ENCODE data around the gene CNOT4.
A peak's percentile ranks its signal among the peaks of the same experiment; 100 is the strongest.

CNOT4 gene

DNA sequence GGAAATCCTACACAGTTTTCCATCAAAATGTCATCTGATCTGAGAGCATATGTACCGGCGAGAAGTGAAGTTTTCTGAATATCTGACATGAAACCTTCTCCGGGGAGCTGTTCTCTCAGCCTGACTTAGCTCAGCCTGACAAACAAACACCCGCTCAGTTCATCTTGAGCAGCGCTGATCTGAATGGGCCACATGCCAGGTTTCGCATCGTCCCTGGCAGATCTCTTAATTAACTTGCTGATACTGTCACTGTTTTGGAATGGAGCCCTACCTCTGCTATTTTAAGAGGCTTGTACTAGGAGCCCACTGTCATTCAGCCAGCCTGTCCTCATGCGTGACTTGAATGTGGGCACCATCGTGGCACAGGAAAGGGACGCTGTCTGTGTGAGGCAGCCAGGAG, 167.0 kb downstream of the CNOT4 start:
- Mint-ChIP-seq H3K4me1 (no peaks in the 10 kb centered on the region), H3K4me3 (no peak overlapping the region), H3K27me3 (no peaks in the 10 kb centered on the region), H3K27ac (no peak overlapping the region), H3K36me3 (no peaks in the 10 kb centered on the region), H3K9me3 (no peaks in the 10 kb centered on the region)
- no peak for ATAC-seq (replicated peaks)
- no peak for DNase-seq

DNA sequence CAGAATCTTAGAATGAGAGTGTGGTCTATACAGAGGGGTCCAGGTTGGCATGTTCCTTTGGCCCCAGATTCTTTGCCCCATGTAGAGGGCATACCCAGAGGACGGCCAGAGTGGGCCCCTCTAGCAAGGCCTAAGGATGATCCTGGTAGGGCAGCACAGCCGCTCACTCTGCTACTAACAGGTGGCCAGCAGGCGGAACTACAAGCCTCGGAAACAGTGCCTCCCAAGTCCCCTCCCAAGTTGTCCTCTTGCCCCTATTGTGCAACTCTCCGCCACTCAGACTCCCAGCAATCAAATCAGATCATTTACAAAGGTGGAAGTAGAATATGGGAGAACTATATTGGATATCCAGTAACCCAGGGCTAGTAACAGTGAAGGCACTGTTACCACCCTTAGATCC, 168.9 kb downstream of the CNOT4 start:
- Mint-ChIP-seq H3K4me3 (no peak overlapping the region), H3K9me3 (no peaks in the 10 kb centered on the region), H3K4me1 (no peaks in the 10 kb centered on the region), H3K27ac (no peak overlapping the region), H3K36me3 (no peaks in the 10 kb centered on the region), H3K27me3 (no peaks in the 10 kb centered on the region)
- ATAC-seq (replicated peaks) (no peak), DNase-seq (no peak)

GRCh38 chr7:135337977-135338550, 171.8 kb downstream of the CNOT4 start:
- peaks cover 2 to 3% of the 10 kb centered on the region in 2 donors for H3K4me1 Mint-ChIP-seq

GRCh38 chr7:135337506-135337905, 172.4 kb downstream of the CNOT4 start:
- peaks cover 4 to 5% of the 10 kb centered on the region in 2 donors for H3K9me3 Mint-ChIP-seq

More at GRCh38 chr7:135337977-135338550, 171.8 kb downstream of the CNOT4 start:
- no peaks in the 10 kb centered on the region for H3K27me3 Mint-ChIP-seq
- no peak overlapping the region for H3K4me3 Mint-ChIP-seq
- peaks cover 3 to 4% of the 10 kb centered on the region in 2 donors for H3K36me3 Mint-ChIP-seq
- ATAC-seq (replicated peaks) (no peak), DNase-seq (no peak)
- no peak overlapping the region for H3K27ac Mint-ChIP-seq
- H3K9me3 Mint-ChIP-seq: peaks cover 3 to 4% of the 10 kb centered on the region in 2 donors

DNA sequence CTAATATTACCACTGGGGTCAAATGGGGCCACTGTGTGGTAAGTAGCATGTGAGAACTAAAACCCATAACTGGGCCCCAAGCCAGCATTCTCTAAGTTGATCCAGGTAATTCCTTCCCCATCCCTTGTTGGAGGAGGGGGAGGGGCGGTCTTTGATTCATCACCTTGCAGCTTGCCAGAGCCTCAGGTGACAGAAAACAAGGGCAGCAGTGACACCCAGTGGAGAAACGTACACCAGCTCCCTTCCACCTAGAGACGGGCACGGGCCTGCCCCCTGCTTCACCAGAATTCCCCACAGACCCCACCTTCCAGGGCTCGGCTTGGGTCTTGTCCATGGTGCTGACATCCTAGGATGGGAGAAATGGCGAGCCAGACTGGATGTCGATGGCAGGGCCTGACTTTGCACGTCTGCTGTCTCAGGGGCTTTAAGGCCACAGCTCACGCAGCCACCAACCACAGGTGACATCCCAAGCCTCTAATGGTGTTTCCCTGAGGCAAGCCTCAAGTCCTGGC, 174.2 kb downstream of the CNOT4 start:
- peaks cover 10 to 12% of the 10 kb centered on the region in 2 donors for H3K9me3 Mint-ChIP-seq

More at GRCh38 chr7:135337506-135337905, 172.4 kb downstream of the CNOT4 start:
- H3K36me3 Mint-ChIP-seq: peaks cover 3 to 5% of the 10 kb centered on the region in 2 donors
- H3K27ac Mint-ChIP-seq: no peak overlapping the region
- no peak overlapping the region for H3K4me3 Mint-ChIP-seq
- peaks cover 2 to 4% of the 10 kb centered on the region in 2 donors for H3K4me1 Mint-ChIP-seq
- ATAC-seq (replicated peaks): no peak
- DNase-seq: no peak
- H3K27me3 Mint-ChIP-seq: no peaks in the 10 kb centered on the region

GRCh38 chr7:135334830-135335543, 174.9 kb downstream of the CNOT4 start:
- ATAC-seq (replicated peaks) (no peak), DNase-seq (no peak)
- Mint-ChIP-seq H3K4me1 (peaks cover 2 to 4% of the 10 kb centered on the region in 2 donors), H3K36me3 (peaks cover 8 to 18% of the 10 kb centered on the region in 2 donors), H3K27me3 (no peaks in the 10 kb centered on the region), H3K9me3 (peaks cover 10 to 12% of the 10 kb centered on the region in 2 donors), H3K4me3 (no peak overlapping the region), H3K27ac (no peak overlapping the region)

More for the DNA sequence above, 174.2 kb downstream of the CNOT4 start:
- Mint-ChIP-seq H3K4me1 (peaks cover 2 to 4% of the 10 kb centered on the region in 2 donors), H3K36me3 (peaks cover 8 to 18% of the 10 kb centered on the region in 2 donors), H3K27ac (no peak overlapping the region), H3K4me3 (no peak overlapping the region), H3K27me3 (no peaks in the 10 kb centered on the region)
- ATAC-seq (replicated peaks) (peak; percentile 89 to 90), DNase-seq (peak; percentile 35)

GRCh38 chr7:135333946-135334345, 176.0 kb downstream of the CNOT4 start:
- no peak for ATAC-seq (replicated peaks)

DNA sequence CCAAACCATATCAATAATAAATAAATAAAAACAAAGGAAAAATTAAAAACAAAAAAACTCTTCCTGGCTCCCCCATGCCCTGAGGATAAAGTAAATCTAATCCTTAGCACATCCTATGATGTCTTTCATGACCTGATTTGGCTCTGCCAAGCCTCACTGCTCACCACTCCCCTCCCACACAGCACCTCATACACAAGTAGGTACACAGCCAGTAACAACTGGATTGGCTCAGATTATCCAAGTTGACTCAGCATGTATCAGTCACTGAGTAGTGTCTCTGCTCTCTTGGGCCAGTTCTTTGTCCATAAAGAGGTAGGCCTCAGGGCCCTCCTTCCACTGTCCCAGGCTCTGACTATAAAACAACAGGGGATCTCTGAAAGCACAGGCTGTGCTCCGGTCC, 176.7 kb downstream of the CNOT4 start:
- peak in 1 of 2 donors; percentile 73 for ATAC-seq (replicated peaks)
- Mint-ChIP-seq H3K9me3 (peaks cover 10 to 12% of the 10 kb centered on the region in 2 donors), H3K4me1 (peaks cover 2 to 4% of the 10 kb centered on the region in 2 donors), H3K36me3 (peaks cover 8 to 18% of the 10 kb centered on the region in 2 donors), H3K27ac (no peak overlapping the region), H3K4me3 (no peak overlapping the region), H3K27me3 (peaks cover 5 to 10% of the 10 kb centered on the region in 2 donors)
- no peak for DNase-seq

More at GRCh38 chr7:135333946-135334345, 176.0 kb downstream of the CNOT4 start:
- no peak for DNase-seq
- Mint-ChIP-seq H3K9me3 (peaks cover 10 to 12% of the 10 kb centered on the region in 2 donors), H3K4me3 (no peak overlapping the region), H3K27ac (no peak overlapping the region), H3K4me1 (peaks cover 2 to 4% of the 10 kb centered on the region in 2 donors), H3K27me3 (peaks cover 4 to 5% of the 10 kb centered on the region in 2 donors), H3K36me3 (peaks cover 8 to 18% of the 10 kb centered on the region in 2 donors)

DNA sequence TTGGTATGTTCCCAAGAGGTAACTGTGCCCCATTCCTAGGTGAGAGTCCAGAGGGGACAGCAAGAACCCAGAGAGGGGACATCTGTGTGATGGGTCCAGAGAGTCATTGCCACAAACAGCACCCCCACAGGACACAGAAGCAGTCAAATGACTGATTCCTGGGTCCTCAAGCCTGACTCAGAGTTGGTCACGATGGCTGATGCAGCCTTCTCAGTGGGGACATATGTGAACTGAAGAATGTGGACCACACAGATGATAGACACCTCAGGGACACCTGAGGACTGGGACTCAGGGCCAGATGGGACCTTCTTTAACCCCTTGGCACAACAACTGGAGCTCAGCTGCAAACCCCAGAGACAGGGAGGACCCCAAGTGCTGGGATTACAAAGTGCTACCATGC, 179.8 kb downstream of the CNOT4 start:
- Mint-ChIP-seq H3K4me3 (no peak overlapping the region), H3K4me1 (peaks cover 2 to 4% of the 10 kb centered on the region in 2 donors), H3K27me3 (peaks cover 5 to 16% of the 10 kb centered on the region in 2 donors), H3K9me3 (peaks cover 12 to 13% of the 10 kb centered on the region in 2 donors), H3K27ac (no peak overlapping the region), H3K36me3 (peaks cover 8 to 18% of the 10 kb centered on the region in 2 donors)
- DNase-seq (no peak), ATAC-seq (replicated peaks) (peak in 1 of 2 donors; percentile 14)

DNA sequence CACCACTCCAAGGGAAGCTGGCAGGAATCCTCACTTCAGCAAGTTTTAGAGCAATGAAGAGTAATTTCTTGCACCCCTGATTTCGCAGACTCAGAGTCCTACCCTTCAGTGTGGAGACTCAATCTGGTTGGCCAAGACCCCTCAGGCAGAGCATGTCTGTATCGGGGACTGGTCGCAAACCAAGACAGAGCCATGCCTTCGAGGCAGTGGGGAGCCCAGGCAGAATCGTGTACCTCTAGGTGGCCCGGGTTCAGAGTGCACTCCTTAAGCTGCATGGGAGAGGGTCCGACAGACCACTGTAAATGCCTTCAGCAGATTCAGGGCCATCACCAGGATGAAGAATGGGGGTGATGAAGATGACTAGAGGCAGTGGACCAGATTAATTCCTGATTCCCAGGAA, 181.4 kb downstream of the CNOT4 start:
- Mint-ChIP-seq H3K27ac (no peak overlapping the region), H3K36me3 (peaks cover 8 to 18% of the 10 kb centered on the region in 2 donors), H3K27me3 (peaks cover 5 to 16% of the 10 kb centered on the region in 2 donors), H3K4me1 (peaks cover 2 to 4% of the 10 kb centered on the region in 2 donors), H3K4me3 (no peak overlapping the region), H3K9me3 (peaks cover 17 to 19% of the 10 kb centered on the region in 2 donors)
- DNase-seq (no peak), ATAC-seq (replicated peaks) (no peak)

GRCh38 chr7:135328053-135328452, 181.8 kb downstream of the CNOT4 start:
- ATAC-seq (replicated peaks) (no peak), DNase-seq (no peak)
- Mint-ChIP-seq H3K4me3 (no peak overlapping the region), H3K27me3 (peaks cover 5 to 16% of the 10 kb centered on the region in 2 donors), H3K36me3 (peaks cover 6 to 15% of the 10 kb centered on the region in 2 donors), H3K4me1 (peaks cover 0 to under 1% of the 10 kb centered on the region in 2 donors), H3K27ac (no peak overlapping the region), H3K9me3 (peaks cover 14 to 15% of the 10 kb centered on the region in 2 donors)

- Mint-ChIP-seq H3K36me3 (peaks cover 6 to 14% of the 10 kb centered on the region in 2 donors), H3K9me3 (peaks cover 12 to 15% of the 10 kb centered on the region in 2 donors), H3K4me3 (no peak overlapping the region), H3K4me1 (no peaks in the 10 kb centered on the region), H3K27ac (no peak overlapping the region), H3K27me3 (peaks cover 5 to 16% of the 10 kb centered on the region in 2 donors)
- DNase-seq (no peak), ATAC-seq (replicated peaks) (no peak)
Measured at GRCh38 chr7:135327458-135327857, 182.4 kb downstream of the CNOT4 start.

DNA sequence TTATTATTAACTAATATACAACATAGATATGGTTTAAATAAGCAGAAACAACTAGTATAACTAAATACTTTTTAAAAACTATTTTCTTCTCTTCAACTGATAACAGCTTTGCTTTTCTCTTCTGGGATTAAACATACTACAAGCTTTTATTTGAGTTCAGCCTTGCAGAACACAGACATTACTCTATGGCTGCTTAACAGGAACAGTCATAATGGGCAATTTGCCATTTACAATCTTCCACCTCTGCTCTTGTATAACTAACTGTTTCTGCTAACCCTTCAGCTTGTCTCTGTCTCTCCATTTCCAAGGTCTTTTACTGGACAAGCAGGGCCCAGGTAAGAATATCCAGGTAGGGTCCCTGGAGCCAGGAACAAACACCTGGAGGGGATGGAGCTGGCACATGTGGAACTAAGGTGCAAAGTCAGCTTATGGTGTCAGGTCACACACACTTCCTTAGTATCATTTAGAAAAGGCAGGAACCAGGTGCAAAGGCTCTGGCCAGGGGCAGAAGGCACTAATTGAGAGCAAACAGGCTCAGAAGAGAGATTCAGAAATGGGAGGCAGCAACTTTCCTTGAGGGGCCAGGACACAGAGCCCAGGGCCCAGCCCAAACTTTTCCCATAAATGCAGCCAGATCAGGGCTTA, 183.1 kb downstream of the CNOT4 start:
- Mint-ChIP-seq H3K4me3 (no peak overlapping the region), H3K9me3 (peaks cover 12 to 15% of the 10 kb centered on the region in 2 donors), H3K27me3 (peaks cover 5 to 16% of the 10 kb centered on the region in 2 donors), H3K4me1 (no peaks in the 10 kb centered on the region), H3K36me3 (peaks cover 3 to 10% of the 10 kb centered on the region in 2 donors), H3K27ac (no peak overlapping the region)
- DNase-seq: no peak
- no peak for ATAC-seq (replicated peaks)

Measured in stimulated activated naive B cell treated with anti-CD40 and anti-IgM and Interleukin-4, amounts not matched to agents 10 μg/mL and 1 μg/mL and 100 μg/mL, for 72 hours (primary cell).